ENCODE measurements around the gene ZBTB5. TPM values are rescaled to one million over a fixed set of nuclear protein-coding genes. Genes with fewer than 3 reads are reported as not detected.
"Not testable (repeated sequence)": the region's sequence is repeated elsewhere in the genome, so short reads cannot be mapped to it uniquely, and the experiment has no call there.

ZBTB5 gene, protein sequence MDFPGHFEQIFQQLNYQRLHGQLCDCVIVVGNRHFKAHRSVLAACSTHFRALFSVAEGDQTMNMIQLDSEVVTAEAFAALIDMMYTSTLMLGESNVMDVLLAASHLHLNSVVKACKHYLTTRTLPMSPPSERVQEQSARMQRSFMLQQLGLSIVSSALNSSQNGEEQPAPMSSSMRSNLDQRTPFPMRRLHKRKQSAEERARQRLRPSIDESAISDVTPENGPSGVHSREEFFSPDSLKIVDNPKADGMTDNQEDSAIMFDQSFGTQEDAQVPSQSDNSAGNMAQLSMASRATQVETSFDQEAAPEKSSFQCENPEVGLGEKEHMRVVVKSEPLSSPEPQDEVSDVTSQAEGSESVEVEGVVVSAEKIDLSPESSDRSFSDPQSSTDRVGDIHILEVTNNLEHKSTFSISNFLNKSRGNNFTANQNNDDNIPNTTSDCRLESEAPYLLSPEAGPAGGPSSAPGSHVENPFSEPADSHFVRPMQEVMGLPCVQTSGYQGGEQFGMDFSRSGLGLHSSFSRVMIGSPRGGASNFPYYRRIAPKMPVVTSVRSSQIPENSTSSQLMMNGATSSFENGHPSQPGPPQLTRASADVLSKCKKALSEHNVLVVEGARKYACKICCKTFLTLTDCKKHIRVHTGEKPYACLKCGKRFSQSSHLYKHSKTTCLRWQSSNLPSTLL
- total RNA-seq (2021; ENCODE audit: unreplicated experiment) (30.6 TPM), Bru-seq, nascent RNA (percentile 98 among the genes with signal in this experiment), BruChase-seq, experiment 1, labeled RNA remaining after a 2-hour chase (percentile 95 among the genes with signal in this experiment), BruChase-seq, experiment 2, labeled RNA remaining after a 6-hour chase (percentile 80 among the genes with signal in this experiment)
- 17.1 TPM for polyA plus RNA-seq (2012; ENCODE audit: insufficient read length)
- long read RNA-seq, full-length matches to known transcripts, result 4 of 27 reads
- long read RNA-seq, partial matches to known transcripts, result 5 of 27 reads
- long read RNA-seq, other reads (novel, unspliced or antisense), result 18 of 27 reads

DNA sequence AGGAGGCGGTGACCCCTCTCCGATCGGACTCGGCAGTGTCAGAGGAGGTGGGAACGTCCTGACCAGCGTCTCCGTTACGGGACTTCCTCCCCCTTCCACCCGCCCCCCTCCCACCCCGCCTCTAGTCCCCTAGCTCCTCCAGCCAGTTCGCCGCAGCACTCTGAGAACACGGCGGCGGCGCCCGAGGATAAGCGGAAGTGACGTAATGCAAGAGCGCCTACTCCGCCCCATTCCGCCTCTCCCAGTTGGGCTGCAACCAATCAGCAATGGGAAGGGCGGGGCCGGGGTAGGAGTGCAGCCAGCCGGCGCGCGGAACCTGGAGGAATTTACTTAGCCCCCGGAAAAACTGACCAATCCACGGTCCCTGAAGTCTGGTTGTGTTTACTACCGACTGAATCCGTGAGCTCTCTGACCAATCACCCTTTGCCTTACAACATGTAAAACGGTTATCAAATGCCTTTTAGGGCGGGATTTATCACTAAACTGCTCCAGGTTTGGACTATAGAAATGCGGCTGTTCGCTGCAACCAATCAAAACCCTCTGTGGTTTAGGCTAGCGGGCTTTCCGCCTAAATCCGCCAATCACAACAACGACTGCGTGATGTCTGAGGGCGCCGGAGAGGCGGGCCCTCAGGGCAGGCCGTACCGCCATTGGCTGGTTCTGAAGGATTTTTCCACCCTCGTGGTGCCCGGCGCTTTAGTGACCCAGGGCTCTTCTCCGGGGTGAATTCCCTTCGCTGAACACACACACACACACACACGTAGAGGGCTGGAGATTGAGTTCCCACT is at the start of gene ZBTB5:
Gene ZBTB5, minus strand, starts transcription at position 202 of the 788 bp plus-strand sequence. CDS start 22,899 bp downstream, outside the sequence.
- CTCF ChIA-PET, result no interaction called here
- in situ Hi-C loops (cut with HindIII; ENCODE audit: low pct_unique_long_range_greater_than_20kb, low sequenced_read_pairs) (no loop called here), intact Hi-C loops (cut with micrococcal nuclease; ENCODE audit: unreplicated experiment) (no loop called here)
- Histone ChIP-seq H3K27me3 (ENCODE audit: control insufficient read depth, insufficient read depth, low read length) (no peaks in the 10 kb centered on the region), H3K27ac (ENCODE audit: low read length) (peak within 1 kb of the TSS; percentile 100), H3K4me1 (ENCODE audit: control insufficient read depth, insufficient read depth, low read length) (peaks cover 18% of the 10 kb centered on the region), H3K36me3 (ENCODE audit: control insufficient read depth, insufficient read depth, low read length) (no peaks in the 10 kb centered on the region; the same call in none of the 2 replicates), H3K4me3 (ENCODE audit: low read depth in 2 of 2, low read length in 2 of 2) (peak within 1 kb of the TSS; percentile 81 to 84), H3K9me3 (ENCODE audit: control insufficient read depth, insufficient read depth, low read depth, low read length) (no peaks in the 10 kb centered on the region)
- no peak for TF ChIP-seq SIN3A (IDR thresholded peaks at IDR 0.05; ENCODE audit: borderline replicate concordance, insufficient read depth, low read depth, low read length)
- TF ChIP-seq TCF7L2 (IDR thresholded peaks at IDR 0.05; ENCODE audit: low read depth, low read length), result peak; percentile 88
- no peak for TF ChIP-seq POLR2AphosphoS5 (IDR thresholded peaks at IDR 0.05; ENCODE audit: low read depth, low read length)
- POLR2A ChIA-PET, result interaction anchor here (0.5 to 1.9 kb wide), 12 partner anchors 9 to 1804 kb away, joined by 3 to 20 read pairs (median 4); partner anchors contain the start of gene POLR1E
- DNase-seq (ENCODE audit: low read depth, low spot score) (peak; percentile 100), ATAC-seq (peak; percentile 83)
- no TSS peak for BruUV-seq (replicated peaks)

DNA sequence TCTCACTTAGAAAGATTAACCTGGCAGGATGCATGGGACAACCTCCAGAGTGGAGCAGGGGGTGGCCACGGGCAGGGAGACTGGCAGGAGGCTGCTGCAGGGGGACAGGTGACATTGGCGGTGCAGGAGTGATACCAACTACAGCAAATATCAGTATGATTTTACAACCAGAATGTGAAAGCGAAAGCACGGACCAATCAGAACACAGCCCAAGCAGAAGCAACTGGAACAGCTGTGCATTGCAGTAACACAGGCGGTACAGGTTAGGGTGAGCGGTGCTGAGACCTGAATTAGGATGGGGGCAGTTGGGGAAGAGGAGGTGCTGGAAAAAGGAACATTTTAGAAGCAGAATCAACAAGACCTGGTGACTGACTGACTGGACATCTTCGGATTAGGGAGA is 49.7 kb upstream of the ZBTB5 start:
- Histone ChIP-seq H3K36me3 (ENCODE audit: control insufficient read depth, insufficient read depth, low read length) (no peaks in the 10 kb centered on the region), H3K4me1 (ENCODE audit: control insufficient read depth, insufficient read depth, low read length) (no peaks in the 10 kb centered on the region), H3K27me3 (ENCODE audit: control insufficient read depth, insufficient read depth, low read length) (no peaks in the 10 kb centered on the region), H3K4me3 (ENCODE audit: low read depth in 2 of 2, low read length in 2 of 2) (no peak overlapping the region), H3K9me3 (ENCODE audit: control insufficient read depth, insufficient read depth, low read depth, low read length) (no peaks in the 10 kb centered on the region), H3K27ac (ENCODE audit: low read length) (no peak overlapping the region)
- intact Hi-C loops (cut with micrococcal nuclease; ENCODE audit: unreplicated experiment) (no loop called here), in situ Hi-C loops (cut with HindIII; ENCODE audit: low pct_unique_long_range_greater_than_20kb, low sequenced_read_pairs) (no loop called here)
- ChIA-PET CTCF (no interaction called here), POLR2A (interaction anchor here (0.5 kb wide), 1 partner anchor 54 kb away, joined by 4 read pairs; no protein-coding TSS in a partner anchor)
- TF ChIP-seq, protein P1, sequence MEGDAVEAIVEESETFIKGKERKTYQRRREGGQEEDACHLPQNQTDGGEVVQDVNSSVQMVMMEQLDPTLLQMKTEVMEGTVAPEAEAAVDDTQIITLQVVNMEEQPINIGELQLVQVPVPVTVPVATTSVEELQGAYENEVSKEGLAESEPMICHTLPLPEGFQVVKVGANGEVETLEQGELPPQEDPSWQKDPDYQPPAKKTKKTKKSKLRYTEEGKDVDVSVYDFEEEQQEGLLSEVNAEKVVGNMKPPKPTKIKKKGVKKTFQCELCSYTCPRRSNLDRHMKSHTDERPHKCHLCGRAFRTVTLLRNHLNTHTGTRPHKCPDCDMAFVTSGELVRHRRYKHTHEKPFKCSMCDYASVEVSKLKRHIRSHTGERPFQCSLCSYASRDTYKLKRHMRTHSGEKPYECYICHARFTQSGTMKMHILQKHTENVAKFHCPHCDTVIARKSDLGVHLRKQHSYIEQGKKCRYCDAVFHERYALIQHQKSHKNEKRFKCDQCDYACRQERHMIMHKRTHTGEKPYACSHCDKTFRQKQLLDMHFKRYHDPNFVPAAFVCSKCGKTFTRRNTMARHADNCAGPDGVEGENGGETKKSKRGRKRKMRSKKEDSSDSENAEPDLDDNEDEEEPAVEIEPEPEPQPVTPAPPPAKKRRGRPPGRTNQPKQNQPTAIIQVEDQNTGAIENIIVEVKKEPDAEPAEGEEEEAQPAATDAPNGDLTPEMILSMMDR (IDR thresholded peaks at IDR 0.05), result no peak
- TF ChIP-seq SIN3A (IDR thresholded peaks at IDR 0.05; ENCODE audit: borderline replicate concordance, insufficient read depth, low read depth, low read length) (no peak), POLR2AphosphoS5 (IDR thresholded peaks at IDR 0.05; ENCODE audit: low read depth, low read length) (no peak), TCF7L2 (IDR thresholded peaks at IDR 0.05; ENCODE audit: low read depth, low read length) (no peak)
- TF ChIP-seq, protein P2, sequence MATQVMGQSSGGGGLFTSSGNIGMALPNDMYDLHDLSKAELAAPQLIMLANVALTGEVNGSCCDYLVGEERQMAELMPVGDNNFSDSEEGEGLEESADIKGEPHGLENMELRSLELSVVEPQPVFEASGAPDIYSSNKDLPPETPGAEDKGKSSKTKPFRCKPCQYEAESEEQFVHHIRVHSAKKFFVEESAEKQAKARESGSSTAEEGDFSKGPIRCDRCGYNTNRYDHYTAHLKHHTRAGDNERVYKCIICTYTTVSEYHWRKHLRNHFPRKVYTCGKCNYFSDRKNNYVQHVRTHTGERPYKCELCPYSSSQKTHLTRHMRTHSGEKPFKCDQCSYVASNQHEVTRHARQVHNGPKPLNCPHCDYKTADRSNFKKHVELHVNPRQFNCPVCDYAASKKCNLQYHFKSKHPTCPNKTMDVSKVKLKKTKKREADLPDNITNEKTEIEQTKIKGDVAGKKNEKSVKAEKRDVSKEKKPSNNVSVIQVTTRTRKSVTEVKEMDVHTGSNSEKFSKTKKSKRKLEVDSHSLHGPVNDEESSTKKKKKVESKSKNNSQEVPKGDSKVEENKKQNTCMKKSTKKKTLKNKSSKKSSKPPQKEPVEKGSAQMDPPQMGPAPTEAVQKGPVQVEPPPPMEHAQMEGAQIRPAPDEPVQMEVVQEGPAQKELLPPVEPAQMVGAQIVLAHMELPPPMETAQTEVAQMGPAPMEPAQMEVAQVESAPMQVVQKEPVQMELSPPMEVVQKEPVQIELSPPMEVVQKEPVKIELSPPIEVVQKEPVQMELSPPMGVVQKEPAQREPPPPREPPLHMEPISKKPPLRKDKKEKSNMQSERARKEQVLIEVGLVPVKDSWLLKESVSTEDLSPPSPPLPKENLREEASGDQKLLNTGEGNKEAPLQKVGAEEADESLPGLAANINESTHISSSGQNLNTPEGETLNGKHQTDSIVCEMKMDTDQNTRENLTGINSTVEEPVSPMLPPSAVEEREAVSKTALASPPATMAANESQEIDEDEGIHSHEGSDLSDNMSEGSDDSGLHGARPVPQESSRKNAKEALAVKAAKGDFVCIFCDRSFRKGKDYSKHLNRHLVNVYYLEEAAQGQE (IDR thresholded peaks at IDR 0.05; ENCODE audit: insufficient read depth in 1 of 2, low read depth in 2 of 2, low read length in 1 of 2), result no peak
- ATAC-seq, result no peak
- BruUV-seq (replicated peaks), result no TSS peak
- DNase-seq (ENCODE audit: low read depth, low spot score), result no peak

DNA sequence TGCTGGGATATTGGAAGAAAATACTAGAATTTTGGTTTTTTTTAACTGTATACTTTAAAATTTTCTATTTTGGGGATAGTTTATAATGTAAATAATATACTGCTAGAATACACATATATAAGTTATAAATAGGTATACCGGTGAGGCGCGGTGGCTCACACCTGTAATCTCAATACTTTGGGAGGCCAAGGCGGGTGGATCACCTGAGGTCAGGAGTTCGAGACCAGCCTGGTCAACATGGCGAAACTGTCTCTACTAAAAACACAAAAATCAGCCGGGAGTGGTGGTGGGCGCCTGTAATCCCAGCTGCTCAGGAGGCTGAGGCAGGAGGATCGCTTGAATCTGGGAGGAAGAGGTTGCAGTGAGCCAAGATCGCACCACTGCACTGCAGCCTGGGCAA is 49.2 kb upstream of the ZBTB5 start:
- H3K4me3 ChIP-seq (ENCODE audit: low read depth in 2 of 2, low read length in 2 of 2); ATAC-seq; H3K4me1 ChIP-seq (ENCODE audit: control insufficient read depth, insufficient read depth, low read length); in situ Hi-C loops (cut with HindIII; ENCODE audit: low pct_unique_long_range_greater_than_20kb, low sequenced_read_pairs); DNase-seq (ENCODE audit: low read depth, low spot score); POLR2A ChIA-PET; H3K9me3 ChIP-seq (ENCODE audit: control insufficient read depth, insufficient read depth, low read depth, low read length); H3K27me3 ChIP-seq (ENCODE audit: control insufficient read depth, insufficient read depth, low read length); intact Hi-C loops (cut with micrococcal nuclease; ENCODE audit: unreplicated experiment); H3K36me3 ChIP-seq (ENCODE audit: control insufficient read depth, insufficient read depth, low read length); BruUV-seq (replicated peaks); H3K27ac ChIP-seq (ENCODE audit: low read length): not testable (repeated sequence)
- CTCF ChIA-PET, result interaction anchor here (0.6 kb wide), 1 partner anchor 66 kb away, joined by 3 read pairs; no protein-coding TSS in a partner anchor
